Lower leg skin (tissue), 3 donors: Measurements from ENCODE around the gene DDC.

Source experiments
- CTCF ChIP-seq, 3 donors: fragments of 450-650 bp; IDR thresholded peaks; one replicate each; pipeline ENCODE4 v1.5.1; 2016; ENCODE audit warnings: antibody characterized with exemption in 3 of 3, mild to moderate bottlenecking in 3 of 3, moderate library complexity in 2 of 3
- POLR2A ChIP-seq, 2 donors: fragments of 450-650 bp; IDR thresholded peaks; one replicate each; pipeline ENCODE4 v1.6.1; 2016 to 2017; ENCODE audit warnings: antibody characterized with exemption in 2 of 2, mild to moderate bottlenecking in 1 of 2, moderate library complexity in 1 of 2

- TF ChIP-seq CTCF (IDR thresholded peaks at IDR 0.05) (no peak), POLR2A (IDR thresholded peaks at IDR 0.05) (no peak)
Observed at GRCh38 chr7:50538478-50538877, 26.7 kb downstream of the DDC start.
